Liver (tissue), 3 donors: ENCODE measurements around the gene CCNC.

Source experiments
- JUND ChIP-seq, 2 donors: IDR thresholded peaks; 2 replicates each; pipeline ENCODE4 v1.6.1; 2016; ENCODE audit warnings: antibody characterized with exemption in 2 of 2
- RAD21 ChIP-seq, 2 donors: IDR thresholded peaks; 2 replicates each; pipeline ENCODE4 v1.6.1; 2016; ENCODE audit warnings: antibody characterized with exemption in 2 of 2, mild to moderate bottlenecking in 2 of 2
- YY1 ChIP-seq: IDR thresholded peaks from 2 replicates; pipeline ENCODE4 v1.6.1; 2016; ENCODE audit warnings: antibody characterized with exemption, mild to moderate bottlenecking
- TF ChIP-seq, protein P1 (sequence below): fragments of 150-350 bp; IDR thresholded peaks from 2 replicates; pipeline ENCODE4 v1.5.1; 2017; ENCODE audit warnings: improper control_type of control experiment, low read depth, low read length; ENCODE audit not compliant: missing input control
- TF ChIP-seq, protein P2 (sequence below): IDR thresholded peaks from 2 replicates; pipeline ENCODE4 v1.6.1; 2016; ENCODE audit warnings: antibody characterized with exemption, mild to moderate bottlenecking
- donor health status: healthy.
- donor health status: healthy.

DNA sequence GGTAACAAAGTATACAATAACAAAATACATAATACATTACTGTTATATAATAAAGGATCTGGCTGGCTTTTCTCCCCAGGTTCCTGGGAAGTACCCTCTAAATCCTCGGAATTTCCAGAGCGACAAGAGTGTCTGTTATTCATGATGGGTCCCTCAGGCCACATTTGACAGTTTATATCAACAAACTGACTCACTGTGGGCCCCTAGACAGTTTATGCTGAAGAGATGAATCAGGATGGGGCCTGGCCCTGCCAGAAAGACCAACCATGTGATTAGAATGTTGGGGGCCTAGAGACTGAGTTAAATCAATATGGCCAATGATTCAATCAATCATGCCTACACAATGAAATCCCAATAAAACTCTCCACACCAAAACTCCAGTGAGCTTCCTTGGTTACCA lies 66.7 kb downstream of the CCNC start:
- TF ChIP-seq YY1 (no peak), JUND (IDR thresholded peaks at IDR 0.05) (no peak), RAD21 (IDR thresholded peaks at IDR 0.05) (no peak)
- TF ChIP-seq, protein P1, sequence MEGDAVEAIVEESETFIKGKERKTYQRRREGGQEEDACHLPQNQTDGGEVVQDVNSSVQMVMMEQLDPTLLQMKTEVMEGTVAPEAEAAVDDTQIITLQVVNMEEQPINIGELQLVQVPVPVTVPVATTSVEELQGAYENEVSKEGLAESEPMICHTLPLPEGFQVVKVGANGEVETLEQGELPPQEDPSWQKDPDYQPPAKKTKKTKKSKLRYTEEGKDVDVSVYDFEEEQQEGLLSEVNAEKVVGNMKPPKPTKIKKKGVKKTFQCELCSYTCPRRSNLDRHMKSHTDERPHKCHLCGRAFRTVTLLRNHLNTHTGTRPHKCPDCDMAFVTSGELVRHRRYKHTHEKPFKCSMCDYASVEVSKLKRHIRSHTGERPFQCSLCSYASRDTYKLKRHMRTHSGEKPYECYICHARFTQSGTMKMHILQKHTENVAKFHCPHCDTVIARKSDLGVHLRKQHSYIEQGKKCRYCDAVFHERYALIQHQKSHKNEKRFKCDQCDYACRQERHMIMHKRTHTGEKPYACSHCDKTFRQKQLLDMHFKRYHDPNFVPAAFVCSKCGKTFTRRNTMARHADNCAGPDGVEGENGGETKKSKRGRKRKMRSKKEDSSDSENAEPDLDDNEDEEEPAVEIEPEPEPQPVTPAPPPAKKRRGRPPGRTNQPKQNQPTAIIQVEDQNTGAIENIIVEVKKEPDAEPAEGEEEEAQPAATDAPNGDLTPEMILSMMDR, result no peak
- TF ChIP-seq, protein P2, sequence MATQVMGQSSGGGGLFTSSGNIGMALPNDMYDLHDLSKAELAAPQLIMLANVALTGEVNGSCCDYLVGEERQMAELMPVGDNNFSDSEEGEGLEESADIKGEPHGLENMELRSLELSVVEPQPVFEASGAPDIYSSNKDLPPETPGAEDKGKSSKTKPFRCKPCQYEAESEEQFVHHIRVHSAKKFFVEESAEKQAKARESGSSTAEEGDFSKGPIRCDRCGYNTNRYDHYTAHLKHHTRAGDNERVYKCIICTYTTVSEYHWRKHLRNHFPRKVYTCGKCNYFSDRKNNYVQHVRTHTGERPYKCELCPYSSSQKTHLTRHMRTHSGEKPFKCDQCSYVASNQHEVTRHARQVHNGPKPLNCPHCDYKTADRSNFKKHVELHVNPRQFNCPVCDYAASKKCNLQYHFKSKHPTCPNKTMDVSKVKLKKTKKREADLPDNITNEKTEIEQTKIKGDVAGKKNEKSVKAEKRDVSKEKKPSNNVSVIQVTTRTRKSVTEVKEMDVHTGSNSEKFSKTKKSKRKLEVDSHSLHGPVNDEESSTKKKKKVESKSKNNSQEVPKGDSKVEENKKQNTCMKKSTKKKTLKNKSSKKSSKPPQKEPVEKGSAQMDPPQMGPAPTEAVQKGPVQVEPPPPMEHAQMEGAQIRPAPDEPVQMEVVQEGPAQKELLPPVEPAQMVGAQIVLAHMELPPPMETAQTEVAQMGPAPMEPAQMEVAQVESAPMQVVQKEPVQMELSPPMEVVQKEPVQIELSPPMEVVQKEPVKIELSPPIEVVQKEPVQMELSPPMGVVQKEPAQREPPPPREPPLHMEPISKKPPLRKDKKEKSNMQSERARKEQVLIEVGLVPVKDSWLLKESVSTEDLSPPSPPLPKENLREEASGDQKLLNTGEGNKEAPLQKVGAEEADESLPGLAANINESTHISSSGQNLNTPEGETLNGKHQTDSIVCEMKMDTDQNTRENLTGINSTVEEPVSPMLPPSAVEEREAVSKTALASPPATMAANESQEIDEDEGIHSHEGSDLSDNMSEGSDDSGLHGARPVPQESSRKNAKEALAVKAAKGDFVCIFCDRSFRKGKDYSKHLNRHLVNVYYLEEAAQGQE, result no peak
